NCI-H2227 (cell line): ENCODE measurements around the gene PARD3.
A peak's percentile ranks its signal among the peaks of the same experiment; 100 is the strongest.

Experiments
- DNase-seq: peaks from one replicate; lab custom pipeline; 2025; ENCODE audit not compliant: unreplicated experiment; lab: John Stamatoyannopoulos, UW

PARD3 gene

DNA sequence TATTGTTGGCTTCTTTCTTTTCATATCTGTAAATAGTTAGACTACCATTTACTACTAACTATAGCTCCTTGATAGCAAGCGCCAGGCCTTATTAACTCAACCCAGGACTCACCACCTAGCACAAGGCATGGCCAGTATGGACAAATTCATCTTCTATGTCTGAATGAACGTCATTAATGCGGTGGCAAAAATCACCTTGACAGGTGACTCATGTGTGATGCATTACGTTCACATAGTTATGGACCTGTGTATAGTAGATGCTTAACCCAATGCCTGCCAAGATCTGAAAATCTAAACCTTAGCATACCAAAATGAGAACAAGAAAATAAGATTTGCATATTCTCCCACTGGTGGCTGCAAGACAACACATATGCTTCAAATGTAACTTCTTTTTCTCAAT, 300.8 kb downstream of the PARD3 start:
- DNase-seq = no peak

DNA sequence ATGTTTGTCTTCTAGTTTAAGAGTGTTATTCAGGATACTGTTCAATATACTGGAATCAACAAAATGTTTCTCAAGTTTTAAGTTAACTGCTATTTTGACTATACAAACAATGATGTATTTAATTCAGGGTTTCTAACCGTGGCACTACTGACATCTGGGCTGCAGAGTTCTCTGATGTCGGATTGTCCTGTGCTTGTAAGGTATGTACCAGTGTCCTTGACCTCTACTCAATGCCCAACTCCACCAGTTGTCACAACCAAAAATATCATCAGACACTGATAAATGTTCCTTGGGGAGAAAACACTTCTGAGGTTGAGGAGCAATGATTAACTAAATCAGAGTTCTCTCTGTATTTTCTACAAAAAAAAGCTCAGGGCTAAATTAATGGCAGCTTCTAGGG, 301.5 kb downstream of the PARD3 start:
- no peak for DNase-seq

DNA sequence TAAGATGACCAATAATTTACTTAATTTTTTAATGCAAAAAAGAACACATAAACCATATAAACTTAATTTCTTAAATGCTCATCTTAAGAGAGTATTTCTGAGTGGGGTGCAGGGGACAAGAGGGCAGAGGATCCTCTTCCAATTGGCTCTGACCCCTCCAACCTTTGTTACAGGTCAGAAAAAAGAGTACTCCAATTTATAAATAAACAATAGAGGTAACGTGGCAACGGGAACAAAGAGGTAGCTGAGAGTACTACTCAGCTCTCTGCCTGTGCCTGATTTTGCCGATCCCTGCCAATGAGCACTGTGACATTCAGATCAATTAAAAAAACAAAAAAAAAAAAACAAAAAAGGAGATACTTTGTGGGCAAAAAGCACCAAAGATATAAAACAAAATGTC, 307.9 kb downstream of the PARD3 start:
- DNase-seq = peak; percentile 7

DNA sequence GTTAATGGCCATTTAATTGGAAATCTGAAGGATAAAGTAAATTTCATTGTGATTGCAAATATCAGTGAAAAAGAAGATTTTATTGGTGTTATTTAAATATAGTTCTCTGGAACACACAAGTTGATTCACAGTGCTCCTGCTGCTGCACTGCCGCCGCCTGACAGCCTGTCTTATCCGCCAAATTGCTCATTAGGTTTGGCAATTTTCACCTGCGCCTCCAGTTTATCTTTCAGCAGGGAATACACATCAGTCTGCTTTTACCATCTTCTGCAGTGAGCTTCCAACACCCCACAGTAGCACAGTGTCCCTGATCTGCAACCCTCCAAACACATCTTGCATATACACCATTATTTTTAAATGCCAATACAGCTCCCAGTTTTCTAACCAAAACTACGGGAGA, 308.3 kb downstream of the PARD3 start:
- DNase-seq = peak; percentile 31

DNA sequence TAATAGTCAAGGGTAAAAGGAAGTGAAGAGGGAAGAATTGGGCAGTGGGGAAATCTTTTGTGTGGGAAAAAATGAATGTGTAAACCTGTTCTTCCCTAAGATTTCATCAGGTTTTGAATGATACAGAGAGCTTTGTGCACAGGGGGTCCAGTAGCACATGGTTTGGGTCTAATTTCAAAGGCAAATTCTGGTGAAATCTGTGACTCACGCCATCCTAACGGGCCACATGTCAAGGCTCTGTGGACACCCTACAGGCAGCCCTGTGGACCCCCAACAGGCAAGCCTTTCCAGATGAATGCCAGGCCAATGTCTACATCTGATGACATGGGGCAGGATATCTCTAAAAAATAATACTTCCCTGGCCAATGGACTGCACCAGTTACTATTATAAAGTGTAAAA, 309.8 kb downstream of the PARD3 start:
- DNase-seq = no peak

DNA sequence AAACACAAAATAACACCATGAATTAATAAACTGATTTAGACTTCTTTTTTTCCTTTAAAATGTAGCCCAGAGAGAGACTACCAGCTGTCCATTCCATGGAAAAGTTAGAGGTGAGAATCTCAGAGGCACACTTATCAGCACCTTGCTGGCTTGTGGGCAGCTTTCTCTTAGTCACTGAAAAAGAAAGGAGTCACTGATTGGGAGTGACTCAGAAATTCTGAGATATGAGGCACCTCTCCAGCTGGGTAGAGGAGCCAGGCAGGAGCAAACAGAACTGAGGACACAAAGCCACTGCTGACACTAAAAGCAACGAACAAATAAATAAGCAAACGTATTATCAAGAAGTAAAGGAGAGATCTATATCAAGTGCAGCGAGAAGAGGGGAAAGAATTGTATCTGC, 310.6 kb downstream of the PARD3 start:
- DNase-seq = peak; percentile 3

DNA sequence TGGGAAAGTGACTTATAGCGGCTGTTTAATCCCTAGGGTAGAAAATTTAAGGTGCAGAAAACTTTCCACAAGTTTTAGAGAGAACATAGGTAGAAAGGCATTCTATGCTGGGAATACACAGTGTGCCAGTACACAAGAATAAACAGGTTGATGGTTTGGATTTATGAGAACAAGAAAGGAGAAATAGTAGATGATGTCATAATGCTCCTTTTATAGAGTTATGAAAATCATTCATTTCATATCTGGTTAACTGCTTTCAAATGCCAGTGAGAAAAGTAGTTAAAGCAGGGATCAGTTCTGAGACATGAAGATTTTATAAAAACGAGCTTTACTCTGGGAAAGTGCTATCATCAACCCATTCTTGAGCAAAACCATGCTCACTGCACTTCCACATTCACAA, 311.4 kb downstream of the PARD3 start:
- no peak for DNase-seq

DNA sequence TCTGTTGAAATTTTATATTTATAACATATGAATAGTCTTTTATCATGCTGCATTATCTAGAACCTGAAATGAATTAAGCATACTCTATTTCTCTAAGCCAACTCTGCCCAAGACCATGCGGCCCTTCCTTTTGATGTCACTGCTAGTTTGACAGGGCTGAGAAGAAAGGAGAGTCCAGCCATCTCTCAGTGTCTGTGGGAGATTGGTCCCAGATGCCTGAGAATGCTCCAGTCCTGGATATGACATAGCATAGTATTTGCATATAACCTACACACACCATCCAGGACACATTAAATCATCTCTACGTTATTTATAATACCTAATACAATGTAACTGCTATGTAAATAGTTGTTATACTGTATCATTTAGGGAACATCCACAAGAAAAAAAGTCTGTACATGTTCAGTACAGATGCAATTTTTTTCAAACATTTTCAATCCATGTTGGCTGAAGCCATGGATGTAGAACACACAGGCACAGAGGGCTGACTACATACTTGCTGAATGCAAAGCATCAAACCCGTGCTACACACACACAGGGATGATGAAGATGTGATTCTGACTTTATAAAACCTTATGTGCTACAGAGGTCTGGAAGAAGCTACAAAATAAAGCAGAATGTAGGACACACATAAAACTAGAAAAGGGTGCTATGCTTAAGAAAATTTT, 315.4 kb downstream of the PARD3 start:
- DNase-seq = no peak

DNA sequence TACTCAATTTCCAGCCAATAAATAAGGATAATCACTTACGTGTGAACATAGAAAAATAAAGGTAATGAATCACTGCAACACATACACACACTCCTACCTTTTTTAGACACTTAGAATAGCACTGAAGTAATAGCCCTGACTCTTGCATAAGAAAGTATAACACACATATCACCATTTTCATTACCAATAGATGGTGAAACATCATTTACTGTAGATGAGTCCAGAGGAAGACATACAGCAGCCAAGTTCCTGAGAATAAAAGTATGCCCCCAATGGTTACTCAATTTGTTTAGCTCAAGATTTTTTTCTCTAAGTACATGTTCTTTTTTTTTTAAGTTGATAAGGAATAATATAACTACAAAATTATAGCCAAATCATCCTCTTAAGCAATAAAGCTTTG, 316.3 kb downstream of the PARD3 start:
- DNase-seq = no peak

DNA sequence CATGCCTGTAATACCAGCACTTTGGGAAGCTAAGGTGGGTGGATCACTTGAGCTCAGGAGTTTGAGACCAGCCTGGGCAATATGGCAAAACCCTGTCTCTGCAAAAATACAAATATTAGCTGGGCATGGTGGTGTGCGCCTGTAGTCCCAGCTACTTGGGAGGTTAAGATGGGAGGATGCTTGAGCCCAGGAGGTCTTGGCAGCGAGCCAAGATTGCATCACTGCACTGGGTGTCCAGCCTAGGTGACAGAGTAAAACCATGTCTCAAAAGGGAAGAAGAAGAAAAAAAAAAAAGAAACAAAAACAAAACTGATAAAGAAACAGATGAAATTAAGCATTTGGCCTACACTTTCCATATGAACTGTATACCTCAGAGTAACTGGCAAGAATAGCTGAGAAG, 319.2 kb downstream of the PARD3 start:
- DNase-seq = no peak

DNA sequence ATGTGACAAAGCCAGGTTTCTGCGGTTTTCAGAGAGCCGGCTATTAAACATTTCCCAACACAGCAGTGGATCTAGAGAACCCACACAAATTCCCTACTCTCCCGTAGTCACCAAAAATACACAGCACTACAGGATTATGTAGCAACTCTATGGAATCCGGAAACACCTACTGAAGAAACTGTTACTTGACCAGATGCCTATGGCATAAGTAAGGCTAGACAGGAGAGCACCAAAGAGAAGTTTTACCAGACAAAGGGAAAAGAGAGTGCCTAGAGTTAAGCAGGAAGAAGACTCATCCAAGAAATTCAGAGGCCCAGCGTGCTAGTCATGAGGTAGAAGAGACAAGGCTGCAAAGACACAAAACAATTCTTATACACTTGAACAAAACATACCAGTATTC, 321.1 kb downstream of the PARD3 start:
- no peak for DNase-seq

DNA sequence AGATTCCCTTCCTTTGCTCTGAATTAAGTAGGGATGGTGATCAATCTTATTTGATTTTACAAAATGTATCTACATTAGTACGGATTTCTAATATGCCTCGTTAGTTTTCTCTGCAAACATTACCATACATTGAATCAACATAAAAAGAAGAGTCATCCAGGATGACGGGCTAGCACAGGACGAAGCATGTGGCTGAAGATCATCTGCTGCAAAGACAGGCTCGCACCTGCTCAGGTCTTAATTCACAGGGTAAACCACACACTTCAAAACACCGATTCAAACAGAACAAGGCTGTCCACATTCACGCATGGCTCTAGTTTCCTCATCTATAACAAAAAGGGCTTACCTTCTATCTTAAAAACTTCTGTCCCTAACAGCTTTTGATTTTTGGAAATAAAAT, 323.0 kb downstream of the PARD3 start:
- DNase-seq = peak; percentile 5

DNA sequence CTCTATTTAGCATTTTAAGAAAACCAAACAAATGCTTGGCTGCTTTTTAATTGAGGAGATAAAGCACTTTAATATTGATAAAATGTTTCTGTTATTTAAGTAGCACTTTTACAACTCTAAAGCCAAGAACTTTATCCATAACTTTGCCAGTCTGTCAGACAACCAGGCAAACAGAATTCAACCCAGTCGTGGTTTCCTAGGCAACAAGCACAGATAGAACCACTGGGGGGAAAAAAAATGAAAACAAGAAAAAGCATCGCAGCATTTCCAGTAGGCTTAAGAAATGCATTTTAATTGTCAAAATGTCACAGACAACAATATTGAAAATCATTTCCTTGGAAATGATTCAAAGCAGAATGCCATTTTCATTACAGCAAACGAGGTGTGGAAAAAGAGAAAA, 323.4 kb downstream of the PARD3 start:
- DNase-seq = peak; percentile 6

DNA sequence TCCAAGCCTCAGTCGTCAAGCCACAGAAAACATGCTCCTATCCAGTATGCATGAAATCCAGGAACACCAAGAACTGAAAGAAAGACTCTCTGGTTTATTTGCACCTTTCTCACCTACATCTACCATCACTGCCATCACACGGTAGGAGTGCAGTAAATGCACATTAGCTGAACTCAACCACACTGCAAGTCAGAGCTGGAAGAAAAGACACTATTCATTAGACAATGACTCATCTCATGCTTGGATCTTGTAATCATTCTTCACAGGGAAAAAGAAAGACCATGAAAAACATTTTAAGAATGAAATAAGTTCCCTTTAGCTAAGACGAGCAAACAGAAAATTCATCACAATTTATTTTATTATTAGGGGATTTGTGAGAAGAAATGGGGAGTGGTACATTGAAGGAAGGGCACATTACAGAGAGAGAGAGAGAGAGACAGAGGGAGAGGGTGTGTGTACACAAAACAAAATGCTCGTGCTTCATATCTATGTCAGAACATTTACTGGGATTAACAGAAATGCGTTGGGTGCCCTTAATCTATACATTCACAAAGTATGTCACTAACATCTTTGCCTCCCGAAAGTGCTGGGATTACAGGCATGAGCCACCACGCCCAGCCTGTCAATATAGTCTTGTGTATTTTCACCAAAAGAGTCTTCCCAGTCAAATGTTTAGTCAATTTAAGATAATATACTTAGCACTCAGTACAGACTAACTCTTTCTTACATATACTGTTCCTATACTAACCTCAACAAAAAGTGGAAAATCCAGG, 324.9 kb downstream of the PARD3 start:
- DNase-seq = peak; percentile 8

DNA sequence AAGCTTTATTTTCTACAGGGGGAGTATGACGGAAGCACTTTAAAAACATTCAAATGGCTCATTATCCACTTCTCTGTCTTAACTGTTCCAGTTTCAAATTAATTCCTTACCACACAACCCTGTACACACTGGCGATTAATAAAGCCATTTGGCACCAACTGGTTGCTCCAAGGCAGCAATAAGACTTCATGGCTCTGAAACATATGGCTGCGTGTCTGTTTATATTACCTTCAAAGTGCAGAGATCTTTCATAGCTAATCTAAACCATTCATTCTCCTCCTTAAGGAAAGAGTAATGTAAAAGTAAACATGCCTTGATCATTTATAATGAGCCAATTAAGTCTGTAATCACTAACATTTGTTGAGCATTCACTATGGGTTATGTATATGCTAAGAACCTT, 325.7 kb downstream of the PARD3 start:
- DNase-seq = no peak

DNA sequence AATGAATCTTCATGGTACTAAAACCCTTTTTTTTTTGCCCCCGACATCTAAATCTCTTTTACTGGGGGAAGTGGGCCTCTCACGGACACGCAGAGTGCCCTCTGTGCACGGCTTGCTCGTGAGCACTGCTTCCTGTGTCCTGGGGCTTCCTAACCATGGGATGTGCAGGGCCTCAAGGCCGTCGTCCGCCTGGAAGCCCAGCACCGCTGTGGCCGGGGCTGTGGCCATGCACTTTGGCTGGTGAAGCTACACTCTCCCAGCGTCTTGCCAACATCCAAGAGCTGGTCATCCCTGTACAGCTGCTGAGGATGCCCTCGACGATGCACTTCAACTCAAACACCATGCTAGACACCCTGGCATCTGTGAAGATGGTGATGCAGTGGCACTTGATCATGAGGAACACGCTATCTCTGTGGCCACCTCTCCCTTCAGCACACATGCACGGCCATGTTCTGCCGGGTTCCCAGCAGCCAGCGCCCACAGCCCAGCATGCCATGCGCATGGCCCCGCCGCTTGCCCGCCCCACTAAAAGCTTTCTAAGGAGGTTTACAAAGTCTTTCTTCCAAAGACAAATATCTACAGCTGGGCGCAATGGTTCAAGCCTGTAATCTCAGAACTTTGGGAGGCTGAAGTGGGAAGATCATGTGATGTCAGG, 326.5 kb downstream of the PARD3 start:
- DNase-seq = no peak

DNA sequence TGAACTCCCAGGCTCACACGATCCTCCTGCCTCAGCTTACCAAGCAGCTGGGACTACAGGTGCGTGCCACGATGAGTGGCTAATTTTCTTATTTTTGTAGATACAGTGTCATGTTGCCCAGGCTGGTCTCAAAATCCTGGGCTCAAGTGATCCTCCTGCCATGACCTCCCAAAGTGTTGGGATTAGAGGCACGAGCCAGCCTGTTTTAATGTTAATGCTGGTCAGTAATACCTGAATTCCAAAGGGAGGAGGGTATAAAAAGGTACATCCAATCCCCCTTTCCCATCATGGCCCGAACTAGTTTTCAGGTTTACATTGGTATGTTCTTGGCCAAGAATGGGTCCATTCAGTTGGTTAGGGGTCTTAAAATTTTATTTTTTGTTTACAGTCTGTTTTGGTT, 329.1 kb downstream of the PARD3 start:
- DNase-seq = no peak

DNA sequence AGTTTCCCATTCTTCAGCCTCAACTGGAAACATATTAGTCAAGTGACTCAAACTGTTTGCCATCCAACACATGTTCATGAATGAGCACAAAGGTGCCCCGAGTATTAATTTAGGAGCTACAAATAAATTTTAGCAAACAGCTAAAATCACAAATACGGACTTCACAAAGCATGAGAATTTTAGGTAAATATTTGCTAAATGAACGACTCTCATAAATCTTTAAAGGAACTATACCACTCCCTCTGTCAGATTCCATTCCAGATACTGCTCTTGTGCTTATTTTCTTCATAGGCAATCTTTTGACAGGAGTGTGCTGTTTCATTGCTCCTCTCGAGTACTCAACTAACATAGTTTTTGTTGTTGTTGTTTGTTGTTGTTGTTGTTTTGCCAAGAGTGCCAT, 330.9 kb downstream of the PARD3 start:
- DNase-seq = no peak

DNA sequence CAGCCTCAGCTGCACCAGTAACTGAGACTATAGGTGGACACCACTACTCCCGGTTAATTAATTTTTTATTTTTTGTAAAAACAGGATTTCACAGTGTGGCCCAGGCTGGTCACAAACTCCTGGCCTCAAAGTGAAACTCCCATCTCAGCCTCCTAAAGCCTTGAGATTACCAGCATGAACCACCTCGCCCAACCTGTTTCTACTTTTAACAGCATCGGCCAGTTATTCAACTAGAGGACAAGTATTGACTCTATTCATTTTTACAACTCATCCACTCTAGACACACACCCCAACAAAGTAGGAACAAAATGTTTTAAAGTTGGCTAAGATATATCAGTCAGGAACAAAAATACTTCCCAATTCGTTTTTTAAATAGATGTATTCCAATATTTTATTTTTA, 334.8 kb downstream of the PARD3 start:
- no peak for DNase-seq

DNA sequence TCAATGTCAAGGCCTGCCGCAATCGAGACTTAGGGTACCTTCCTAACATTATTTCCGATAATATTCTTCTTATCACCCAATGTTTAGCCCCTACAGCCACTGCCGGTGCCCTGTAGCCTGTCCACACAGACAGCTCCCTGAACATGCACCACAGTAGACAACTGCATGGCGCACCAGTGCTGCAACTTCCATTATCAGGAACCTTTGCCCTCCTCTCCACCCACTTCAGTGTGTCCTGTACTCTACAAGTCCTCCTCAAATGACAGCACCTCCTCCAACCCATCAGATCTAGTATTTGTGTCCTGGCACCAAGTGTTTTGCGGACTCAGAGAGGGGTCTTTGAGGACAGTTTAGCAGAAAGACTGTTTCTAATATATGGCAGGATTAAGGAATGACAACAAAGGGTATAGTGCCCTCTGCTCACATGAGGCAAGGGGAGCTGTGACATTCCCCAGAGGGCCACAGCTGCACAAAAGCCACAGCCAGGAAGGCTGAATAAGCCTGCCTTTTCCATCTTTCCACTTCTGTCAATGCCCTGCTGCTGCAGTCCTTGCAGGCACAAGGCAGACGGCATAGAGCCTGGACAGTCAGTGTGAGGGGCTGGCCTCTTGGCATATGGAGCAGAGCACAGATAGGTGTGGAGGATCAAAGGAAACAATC, 335.4 kb downstream of the PARD3 start:
- peak; percentile 44 for DNase-seq

DNA sequence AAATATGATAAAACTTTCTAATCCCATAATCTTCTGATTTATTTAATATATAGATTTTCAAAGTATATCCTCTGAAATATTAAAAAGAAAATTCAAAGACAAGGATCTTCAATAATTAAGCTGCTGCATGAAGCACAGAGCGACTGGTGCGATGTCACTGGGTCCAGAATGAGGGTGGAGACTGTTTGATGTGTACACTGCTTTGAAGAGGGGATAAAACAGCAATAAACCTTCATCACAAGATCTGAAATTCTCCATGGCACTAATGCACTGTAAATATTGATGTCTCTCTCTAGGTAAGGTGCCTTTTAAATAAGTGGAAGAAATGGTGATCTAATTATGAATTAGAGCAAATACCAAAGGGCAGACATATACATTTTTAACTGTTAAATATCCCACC, 337.8 kb downstream of the PARD3 start:
- no peak for DNase-seq

DNA sequence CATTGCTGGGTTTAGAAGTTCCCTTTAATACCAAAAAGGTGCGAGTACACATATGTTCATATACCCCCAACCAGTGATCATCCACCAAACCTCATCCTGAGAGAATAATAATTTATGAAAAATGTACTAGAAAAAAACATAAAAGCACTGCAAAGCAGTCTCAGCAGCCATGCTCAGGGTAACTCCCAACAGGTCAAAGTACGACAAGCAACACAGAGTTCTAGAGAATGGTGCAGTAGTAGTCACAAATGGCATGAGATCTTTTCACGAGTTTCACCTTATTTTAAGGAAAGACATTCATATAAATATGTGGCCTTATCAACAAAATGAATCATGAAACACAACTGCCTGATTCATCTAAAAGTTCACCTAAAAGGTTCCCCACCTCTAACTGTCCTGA, 338.5 kb downstream of the PARD3 start:
- DNase-seq = no peak
